ENCODE data around the gene MTG2. TPM values are rescaled to one million over a fixed set of nuclear protein-coding genes. Genes with fewer than 3 reads are reported as not detected.

The MTG2 gene
- total RNA-seq, 1 donor from 2014 or later, result 25.2 TPM

GRCh38 chr20:62206388-62206775, 23.6 kb downstream of the MTG2 start:
- DNase-seq (ENCODE audit: low read depth), result no peak

- DNase-seq (ENCODE audit: low read depth), result no peak
Measured at GRCh38 chr20:62208061-62208794, 25.4 kb downstream of the MTG2 start.

DNA sequence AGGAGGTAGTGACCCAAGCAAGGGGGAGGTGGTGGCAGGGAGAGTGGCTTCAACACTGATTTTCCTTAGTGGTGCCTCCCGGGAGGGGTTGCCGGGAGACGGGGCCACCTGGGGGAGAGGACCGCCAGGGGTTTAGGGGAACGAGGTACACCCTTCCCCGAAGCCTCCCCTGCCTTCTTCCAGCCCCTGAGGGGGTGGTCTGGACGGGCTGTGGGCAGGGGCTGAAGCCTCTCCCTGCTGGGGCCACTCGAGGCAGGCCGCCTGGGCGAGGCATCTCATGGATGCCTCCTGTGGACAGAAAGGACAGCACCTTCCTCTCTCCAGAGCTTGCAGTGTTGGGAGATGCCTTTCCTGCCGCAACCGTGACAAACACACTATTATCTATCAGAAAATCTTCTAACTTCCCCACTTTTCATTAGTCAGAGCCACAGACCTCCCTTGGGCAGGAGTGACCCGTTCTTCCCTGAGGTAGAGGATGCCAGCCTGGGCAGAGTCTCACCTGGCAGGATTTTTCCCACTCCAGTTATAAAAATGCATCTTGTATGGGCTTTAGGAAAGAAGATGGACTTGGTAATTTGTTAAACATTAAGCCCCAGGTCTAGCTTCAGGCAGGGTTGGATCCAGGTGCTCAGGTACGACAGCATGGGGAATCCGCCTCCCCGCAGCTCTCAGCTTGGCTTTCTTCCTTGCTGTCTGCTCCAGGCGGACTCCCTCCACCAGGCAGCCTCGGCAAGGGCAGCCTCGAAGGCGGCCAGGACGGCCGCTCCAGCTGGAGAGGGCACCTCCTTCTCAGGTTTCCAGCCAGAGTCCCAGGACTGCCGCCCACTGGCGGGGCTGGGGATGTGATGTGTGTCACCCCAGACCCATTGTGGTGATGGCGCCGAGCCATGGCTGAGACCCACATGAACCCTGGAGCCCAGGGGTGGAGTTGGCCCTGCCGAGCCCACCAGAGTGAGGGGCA, 26.2 kb downstream of the MTG2 start:
- no peak for DNase-seq (ENCODE audit: low read depth)

GRCh38 chr20:62209850-62210495, 27.1 kb downstream of the MTG2 start:
- no peak for DNase-seq (ENCODE audit: low read depth)

DNA sequence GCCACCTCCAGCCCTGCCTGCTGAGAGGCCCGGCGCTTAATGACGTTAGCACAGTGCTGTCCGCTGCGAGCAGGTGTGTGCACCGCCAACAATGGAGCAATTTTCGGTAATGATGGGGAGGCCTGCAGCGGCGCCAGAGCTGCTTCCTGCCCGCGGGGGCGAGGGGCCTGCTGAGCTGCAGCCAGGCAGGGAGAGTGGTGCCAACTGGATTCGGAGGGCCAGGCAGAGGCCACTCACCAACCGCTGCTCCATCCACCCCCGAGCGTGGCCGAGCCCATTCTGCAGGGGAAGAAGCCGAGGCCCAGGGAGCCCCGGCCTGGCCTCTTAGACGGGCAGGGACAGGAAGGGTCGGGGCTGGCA, 27.6 kb downstream of the MTG2 start:
- no peak for DNase-seq (ENCODE audit: low read depth)

- no peak for DNase-seq (ENCODE audit: low read depth)
Measured at GRCh38 chr20:62211216-62211615, 28.4 kb downstream of the MTG2 start.

DNA sequence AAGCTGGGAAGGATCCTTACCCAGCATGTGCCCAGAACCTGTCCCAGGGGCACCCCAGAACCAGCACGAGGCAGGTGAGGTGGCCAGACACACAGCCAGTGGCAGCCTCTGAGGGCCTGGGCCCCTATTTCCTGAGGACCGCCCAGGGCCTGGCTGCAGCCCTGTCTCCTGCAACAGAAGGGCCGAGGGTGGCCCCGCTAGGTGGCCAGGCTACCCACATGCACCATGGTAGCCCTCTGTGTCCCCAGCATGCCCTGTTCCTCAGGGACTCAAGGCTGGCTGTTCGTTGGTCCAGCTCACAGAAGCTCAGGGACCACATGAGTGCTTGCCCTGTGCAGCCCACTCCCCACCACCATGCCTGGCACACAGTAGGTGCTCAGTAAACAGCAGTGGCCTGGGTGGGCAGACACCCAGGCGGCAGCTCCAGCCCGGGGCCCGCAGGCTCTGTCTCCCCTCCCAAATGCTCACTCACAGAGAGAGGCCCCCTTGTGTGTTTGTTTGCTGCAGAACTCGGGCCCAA, 29.0 kb downstream of the MTG2 start:
- DNase-seq (ENCODE audit: low read depth), result no peak

- DNase-seq (ENCODE audit: low read depth), result no peak
Measured at GRCh38 chr20:62212299-62212698, 29.5 kb downstream of the MTG2 start.

GRCh38 chr20:62214067-62214466, 31.2 kb downstream of the MTG2 start:
- DNase-seq (ENCODE audit: low read depth), result no peak

GRCh38 chr20:62215020-62215990, 32.5 kb downstream of the MTG2 start:
- DNase-seq (ENCODE audit: low read depth), result no peak

DNA sequence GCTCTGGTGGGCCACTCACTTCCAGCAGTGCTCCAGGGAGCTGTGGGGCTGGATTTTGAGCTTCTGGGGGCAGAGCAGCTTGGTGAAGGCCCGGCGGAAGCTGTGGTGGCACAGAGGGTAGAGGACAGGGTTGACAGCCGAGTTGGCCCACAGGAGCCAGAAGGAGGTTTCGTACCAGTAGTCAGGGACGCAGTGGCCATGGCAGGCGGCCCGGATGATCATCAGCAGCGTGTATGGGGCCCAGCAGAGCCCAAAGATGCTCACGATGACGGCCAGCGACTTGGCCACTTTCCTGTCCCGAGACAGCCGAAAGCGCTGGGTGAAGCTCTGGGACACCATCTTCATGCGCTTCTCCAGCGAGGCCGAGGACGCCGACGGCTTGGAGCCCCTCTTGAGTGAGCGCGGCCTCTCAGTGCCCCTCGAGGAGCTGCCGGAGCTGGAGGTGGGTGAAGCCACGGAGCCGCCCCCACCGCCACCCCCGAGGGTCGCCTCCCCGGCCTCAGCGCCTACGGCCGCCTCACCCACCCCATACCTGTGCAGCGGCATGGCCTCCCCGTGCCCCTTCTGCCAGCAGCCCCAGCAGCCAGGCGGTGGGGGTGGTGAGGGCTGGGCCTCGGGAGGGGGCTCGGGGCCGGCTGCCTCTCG, 33.3 kb downstream of the MTG2 start:
- DNase-seq (ENCODE audit: low read depth), result no peak

DNA sequence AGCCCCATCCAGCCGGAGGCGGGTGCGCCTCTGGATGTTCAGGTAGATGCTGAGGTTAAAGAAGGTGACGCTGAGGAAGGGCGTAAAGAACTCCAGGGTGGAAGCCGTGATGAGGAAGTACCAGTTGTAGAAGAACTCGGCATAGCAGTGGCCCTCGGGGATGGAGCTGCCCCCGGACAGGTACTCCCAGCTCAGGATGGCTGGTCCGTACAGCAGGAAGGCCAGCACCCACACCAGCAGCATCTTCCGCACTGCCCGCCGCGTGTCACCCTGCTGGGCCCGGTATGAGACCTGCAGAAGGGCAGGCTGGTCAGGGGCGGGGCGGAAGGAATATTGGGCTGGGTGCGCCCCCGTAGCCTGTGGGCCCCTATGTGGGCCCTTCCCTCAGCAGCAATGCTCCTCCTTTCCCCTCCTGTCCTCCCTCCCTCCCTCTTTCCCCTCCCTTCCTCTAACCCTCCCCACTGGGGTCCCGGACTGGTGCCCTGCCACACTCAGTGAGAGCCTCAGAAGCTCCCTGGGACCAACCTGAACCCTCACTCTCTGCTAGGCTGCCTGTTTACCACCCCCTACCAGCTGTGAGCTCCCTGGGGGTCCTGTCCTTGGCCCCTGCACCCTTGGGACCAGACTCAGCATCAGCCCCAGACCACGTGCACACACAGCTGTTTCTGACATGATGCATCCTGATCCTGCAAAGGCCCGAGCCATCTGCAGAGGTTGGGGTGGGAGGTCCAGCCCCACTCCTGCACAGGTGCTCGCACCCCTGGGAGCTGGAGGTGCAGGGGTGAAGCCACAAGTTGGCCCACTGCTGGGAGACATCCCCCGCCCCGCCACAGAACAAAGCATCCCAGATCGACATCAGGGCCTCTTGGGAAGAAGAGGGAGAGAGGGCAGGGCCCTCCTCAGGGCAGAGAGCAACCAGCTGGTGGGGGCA, 34.1 kb downstream of the MTG2 start:
- DNase-seq (ENCODE audit: low read depth), result no peak

DNA sequence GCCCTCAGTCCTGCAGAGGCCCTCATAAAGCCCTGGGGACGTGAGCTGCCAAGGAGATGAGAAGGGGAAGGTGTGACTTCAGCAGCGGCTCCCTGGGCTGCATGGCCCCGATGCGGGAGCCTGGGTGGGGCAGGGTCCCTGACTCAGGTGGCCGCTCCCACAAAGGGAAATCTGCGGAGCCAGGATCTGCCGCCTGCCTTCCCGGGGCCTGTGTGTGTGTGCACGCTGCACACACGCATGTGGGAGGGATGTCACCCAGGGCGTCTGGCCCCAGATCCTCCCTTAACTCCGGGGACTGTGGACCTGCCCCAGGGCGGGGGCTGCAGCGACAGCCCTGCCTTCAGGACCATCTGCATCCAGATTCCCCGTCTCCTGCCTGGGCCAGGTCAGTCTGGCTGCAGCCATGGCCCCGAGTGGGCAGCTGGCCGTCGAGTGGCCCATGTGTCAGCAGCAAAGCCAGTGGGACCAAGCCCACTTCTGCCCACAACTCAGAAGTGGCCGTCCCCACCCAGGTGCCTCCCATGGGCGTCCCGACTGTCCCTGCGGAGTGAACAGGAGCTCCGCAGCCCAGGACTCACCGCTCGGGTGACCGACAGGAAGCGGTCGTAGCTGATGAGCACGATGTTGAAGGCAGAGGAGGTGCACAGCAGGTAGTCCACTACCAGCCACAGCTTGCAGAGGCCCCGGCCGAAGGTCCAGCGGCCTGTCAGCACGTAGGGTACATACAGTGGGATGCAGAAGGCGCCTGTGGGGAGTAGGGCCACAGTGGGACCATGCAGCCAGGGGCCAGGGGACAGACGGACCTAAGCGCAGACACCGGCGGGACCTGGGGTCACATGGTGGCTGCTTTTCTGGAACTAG, 35.3 kb downstream of the MTG2 start:
- DNase-seq (ENCODE audit: low read depth), result no peak

- no peak for DNase-seq (ENCODE audit: low read depth)
Measured at GRCh38 chr20:62219101-62219991, 36.5 kb downstream of the MTG2 start.

DNA sequence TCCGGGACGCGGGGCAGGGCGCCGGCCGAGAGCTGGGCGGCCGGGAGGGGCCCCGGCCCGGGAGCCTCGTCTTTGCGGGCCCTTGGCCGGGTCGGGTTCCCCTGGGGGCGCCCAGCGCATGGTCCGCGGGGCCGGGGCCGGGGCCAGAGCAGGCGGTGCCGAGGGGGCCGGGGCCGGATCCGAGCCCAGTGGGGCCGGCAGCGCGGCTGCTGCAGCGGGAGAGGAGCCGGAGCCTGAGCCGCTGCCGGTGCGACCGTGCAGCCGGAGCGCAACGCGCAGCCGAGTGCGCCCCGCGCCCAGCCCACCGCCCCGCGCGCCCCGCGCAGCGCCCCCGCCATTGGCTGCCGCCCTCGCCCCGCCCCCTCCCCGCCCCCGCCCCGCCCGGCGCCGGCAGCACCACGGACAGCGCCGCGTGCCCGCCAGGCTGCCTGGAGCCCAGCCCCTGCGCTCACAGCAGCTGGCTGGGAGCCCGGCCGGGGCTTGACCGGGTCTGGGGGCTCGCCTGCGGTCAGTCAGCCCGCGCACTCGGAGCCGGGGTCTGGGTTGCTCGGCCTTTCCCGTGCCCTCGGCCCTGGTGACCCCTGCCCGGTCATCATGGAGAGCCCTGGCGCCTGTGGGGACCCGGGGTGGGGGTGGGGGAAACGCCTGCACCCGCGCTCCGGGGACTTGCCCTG, 37.3 kb downstream of the MTG2 start, which contains the start of gene HRH3:
Gene HRH3 (minus strand): TSS at position 287 of the 674 bp plus-strand sequence. CDS start 308 bp downstream, outside the sequence.
- DNase-seq (ENCODE audit: low read depth), result no peak

- DNase-seq (ENCODE audit: low read depth), result no peak
Measured at GRCh38 chr20:62220666-62221568, 38.1 kb downstream of the MTG2 start.
